HG02798 (cell line): ENCODE results near the gene ZER1.

Source experiments
- ATAC-seq: cut with Tn5 transposase; IDR thresholded peaks from one replicate; pipeline ENCODE4 v1.9.1; 2021; ENCODE audit warnings: mild to moderate bottlenecking; ENCODE audit not compliant: unreplicated experiment, poor library complexity

ZER1 gene

DNA sequence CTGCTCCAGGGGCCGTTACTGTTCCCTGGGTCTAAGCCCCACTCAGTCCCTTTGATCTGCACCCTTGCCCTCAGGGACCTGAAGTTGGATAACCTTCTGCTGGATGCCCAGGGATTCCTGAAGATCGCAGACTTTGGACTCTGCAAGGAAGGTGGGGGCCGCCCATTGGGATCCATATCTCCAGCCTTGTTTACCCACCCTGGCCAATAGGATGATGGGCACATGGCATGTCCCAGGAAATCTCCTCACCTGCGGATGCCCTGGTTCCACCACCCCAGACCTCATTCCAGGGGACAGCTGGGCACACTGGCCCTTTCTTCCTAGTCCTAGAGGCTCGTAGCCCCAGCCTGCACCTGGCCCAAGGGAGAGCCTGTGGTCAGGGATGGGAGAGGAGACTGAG, 53.3 kb downstream of the ZER1 start:
- no peak for ATAC-seq

DNA sequence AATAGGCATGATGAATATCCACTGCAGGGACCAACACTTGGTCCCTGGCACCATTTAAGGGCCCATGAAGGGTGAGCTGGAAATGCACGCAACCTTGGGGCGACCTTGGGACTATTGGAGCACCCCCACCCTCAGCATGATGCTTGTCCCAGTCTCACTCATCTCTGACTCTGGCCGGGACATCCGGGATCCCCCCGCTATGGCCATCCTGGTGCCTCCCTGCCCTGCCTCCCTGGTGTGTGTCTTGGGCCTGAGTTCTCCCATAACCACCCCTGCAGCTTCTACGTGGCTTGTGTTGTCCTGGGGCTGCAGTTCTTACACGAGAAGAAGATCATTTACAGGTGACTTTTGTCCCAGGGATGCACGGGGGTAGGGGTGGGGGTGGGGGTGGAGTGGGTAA, 53.7 kb downstream of the ZER1 start:
- ATAC-seq: no peak

DNA sequence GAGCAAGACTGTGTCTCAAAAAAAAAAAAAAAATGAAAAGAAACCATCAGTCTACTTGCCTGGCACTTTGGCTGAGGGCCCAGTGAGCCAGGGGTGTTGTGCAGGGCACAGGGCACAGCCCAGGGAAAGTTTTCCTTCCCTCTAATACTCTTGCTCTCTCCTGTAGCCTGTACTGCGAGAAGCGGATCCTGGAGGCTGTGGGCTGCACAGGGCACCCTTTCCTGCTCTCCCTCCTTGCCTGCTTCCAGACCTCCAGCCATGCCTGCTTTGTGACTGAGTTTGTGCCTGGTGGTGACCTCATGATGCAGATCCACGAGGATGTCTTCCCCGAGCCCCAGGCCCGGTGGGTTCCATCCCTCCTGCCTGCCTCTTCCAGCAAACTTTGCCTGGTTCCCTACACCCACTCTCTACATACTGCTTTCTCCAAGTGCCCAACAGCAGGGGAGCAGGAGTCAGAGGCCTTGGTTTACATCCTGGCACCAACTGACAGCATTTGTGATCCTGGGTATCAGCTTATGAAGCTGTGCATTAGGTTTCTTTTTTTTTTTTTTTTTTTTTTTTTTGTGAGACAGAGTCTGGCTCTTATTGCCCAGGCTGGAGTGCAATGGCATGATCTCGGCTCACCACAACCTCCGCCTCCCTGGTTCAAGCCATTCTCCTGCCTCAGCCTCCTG, 55.0 kb downstream of the ZER1 start:
- no peak for ATAC-seq

DNA sequence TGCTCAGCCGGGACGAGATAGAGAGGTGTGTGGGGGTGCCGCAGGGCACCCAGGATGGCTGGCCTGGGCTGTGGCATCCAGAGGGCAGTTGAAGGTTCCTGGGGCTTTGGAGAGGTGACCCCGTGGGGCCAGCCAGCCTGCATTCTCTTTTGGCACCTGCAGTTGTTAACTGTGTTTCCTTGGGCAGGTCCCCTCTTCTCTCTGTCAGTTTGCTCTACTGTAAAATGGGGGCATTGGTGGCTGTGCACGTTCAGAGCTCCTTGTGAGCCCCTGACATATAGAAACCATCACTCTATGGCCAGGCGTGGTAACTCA, 56.3 kb downstream of the ZER1 start:
- no peak for ATAC-seq

DNA sequence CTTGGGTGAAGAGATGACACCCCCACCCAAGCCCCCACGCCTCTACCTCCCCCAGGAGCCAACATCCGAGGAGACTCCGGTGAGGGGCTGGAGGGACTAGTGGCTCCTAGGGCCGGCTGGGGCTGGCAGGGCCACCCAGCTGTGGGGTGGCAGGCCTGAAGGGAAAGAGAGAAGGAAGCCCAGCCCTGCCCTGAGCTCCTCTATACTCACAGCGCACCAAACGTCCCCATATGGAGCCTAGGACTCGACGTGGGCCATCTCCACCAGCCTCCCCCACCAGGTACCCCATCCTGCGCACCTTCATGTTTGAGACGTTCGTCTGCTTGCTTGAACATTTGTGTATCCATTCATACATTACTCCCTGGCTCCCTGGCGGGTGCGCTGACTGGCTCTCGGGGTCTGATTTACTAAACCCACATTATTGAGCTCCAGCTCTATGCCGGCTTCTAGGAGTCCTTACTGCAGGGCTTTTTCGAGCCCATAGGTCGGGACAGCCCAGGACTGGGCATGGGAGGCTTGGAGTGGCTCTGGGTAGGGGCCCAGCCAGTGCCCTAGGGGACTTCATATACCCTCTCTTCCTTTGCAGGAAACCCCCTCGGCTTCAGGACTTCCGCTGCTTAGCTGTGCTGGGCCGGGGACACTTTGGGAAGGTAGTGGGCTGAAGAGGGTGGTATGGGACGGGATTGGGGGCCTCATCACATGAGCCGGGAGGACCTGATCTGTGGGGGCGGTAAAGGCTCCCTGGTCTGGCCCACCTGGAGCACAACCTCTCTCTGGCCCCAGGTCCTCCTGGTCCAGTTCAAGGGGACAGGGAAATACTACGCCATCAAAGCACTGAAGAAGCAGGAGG, 56.9 kb downstream of the ZER1 start:
- no peak for ATAC-seq

DNA sequence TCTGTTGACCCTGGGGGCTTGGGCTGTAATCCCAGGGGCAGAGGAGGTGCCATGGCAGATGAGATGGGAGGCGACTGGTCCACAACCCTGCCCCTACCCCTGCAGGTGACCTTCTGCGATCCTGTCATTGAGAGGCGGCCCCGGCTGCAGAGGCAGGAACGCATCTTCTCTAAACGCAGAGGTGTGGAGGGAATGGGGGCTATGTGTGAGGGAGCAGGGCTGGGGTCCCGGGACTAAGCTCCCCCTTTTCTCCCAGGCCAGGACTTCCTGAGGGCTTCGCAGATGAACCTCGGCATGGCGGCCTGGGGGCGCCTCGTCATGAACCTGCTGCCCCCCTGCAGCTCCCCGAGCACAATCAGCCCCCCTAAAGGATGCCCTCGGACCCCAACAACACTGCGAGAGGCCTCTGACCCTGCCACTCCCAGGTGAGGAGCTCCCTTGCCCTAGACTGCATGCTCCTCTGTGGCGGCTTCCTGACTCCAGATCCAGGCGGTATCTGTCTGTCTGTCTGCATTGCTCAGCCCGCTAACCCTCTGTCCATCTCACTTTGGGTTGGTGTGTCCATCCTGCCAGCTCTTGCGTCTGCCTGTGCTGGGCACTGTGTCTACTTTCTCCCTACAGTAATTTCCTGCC, 57.7 kb downstream of the ZER1 start:
- no peak for ATAC-seq

DNA sequence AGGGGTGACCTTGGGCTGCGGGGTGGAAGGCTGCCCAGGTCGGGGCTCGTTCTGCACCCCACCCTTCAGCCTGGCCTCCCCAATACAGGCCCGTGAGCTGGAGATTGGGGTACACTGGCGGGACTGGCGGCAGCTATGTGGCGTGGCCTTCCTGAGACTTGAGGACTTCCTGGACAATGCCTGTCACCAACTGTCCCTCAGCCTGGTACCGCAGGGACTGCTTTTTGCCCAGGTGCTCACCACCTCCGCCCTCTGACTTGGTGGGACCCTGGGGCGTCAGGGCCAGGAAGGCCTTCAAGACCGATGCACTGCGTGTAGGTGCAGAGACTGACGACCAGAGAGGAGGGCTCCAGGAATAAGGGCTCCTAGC, 58.3 kb downstream of the ZER1 start:
- ATAC-seq: no peak

DNA sequence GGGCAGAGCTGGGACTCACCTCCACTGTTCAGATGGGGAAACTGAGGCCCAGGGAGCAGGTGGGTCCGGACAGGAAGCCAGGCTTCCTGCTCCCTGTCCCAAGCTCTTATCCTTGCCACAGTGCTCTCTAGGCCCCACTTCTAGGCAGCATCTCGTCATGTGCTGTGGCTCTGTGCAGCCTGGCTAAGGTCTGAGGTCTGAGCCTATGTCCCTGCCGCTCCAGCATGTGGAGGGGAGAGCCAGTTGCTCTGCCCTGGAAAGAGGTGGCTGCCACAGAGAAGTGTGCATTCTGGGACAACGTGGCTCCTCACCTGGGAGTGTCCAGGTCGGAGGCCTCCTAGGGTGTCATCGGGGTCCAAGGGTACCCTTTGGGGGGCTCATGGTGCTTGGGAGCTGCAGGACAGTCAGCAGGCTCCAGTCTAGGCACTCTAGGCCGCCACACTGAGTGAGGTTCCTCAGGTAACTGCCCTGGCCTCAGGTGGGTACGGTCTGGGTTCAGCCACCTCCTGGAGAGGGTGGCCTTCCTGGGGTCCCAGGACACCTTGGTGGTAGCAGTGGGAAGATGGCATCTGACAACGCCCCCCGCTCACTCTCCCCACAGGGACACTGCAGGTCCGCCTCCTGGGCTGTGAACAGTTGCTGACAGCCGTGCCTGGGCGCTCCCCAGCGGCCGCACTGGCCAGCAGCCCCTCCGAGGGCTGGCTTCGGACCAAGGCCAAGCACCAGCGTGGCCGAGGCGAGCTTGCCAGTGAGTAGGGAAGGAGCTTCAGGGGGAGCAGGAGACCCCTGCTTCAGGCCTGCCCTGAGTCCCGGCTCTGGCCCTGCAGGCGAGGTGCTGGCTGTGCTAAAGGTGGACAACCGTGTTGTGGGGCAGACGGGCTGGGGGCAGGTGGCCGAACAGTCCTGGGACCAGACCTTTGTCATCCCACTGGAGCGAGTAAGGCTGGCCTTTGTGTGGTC, 59.0 kb downstream of the ZER1 start:
- ATAC-seq: no peak

DNA sequence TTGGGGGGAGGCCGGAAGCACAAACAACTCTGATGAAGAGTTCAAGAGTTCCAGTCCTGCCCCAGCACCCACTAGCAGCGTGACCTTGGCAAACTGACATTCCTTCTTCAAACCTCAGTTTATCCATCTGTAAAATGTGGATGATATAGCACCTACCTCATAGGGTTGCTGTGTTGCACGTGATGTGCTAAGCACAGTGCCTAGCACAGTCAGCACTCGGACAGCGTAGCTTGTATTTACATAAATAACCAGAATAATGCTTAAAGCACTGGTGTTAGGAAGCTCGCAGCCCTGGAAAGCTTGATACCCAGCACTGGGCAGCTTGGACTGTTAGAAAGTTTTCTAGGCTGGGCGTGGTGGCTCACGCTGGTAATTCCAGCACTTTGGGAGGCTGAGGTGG, 64.3 kb downstream of the ZER1 start:
- no peak for ATAC-seq

DNA sequence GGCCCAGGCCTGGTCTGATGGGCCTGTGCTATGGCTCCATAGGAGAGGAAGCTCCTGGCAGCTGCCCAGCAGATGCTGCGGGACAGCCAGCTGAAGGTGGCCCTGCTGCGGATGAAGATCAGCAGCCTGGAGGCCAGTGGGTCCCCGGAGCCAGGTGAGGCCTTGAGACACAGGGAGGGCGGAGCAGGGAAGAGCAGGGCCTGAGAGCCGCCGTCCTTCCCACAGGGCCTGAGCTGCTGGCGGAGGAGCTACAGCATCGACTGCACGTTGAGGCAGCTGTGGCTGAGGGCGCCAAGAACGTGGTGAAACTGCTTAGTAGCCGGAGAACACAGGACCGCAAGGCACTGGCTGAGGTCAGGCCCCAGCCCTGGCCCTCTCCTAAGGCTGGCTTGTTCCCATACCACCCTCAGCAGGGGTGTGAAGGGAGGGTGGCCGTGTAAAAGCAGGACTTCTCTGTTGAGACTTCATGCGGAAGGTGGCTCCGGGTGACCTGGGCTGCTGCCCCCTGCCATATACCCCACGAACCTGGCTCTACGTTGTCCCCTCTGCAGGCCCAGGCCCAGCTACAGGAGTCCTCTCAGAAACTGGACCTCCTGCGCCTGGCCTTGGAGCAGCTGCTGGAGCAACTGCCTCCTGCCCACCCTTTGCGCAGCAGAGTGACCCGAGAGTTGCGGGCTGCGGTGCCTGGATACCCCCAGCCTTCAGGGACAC, 64.9 kb downstream of the ZER1 start:
- ATAC-seq: no peak

DNA sequence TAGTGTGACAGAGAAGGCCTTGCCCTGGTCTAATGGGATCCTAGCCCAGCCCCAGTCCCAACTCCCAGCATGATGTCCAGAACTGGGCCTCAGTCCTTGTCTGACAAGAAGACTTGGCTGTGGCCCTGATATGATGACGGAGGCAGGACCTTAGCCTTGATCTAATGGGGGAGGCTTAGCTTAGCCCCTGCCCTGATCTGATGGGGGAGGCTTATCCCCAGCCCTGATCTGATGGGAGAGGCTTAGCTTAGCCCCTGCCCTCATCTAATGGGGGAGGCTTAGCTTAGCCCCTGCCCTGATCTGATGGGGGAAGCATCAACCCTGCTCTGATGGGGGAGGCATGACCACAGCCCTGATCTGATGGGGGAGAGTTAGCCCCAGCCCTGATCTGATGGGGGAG, 65.7 kb downstream of the ZER1 start:
- no peak for ATAC-seq

DNA sequence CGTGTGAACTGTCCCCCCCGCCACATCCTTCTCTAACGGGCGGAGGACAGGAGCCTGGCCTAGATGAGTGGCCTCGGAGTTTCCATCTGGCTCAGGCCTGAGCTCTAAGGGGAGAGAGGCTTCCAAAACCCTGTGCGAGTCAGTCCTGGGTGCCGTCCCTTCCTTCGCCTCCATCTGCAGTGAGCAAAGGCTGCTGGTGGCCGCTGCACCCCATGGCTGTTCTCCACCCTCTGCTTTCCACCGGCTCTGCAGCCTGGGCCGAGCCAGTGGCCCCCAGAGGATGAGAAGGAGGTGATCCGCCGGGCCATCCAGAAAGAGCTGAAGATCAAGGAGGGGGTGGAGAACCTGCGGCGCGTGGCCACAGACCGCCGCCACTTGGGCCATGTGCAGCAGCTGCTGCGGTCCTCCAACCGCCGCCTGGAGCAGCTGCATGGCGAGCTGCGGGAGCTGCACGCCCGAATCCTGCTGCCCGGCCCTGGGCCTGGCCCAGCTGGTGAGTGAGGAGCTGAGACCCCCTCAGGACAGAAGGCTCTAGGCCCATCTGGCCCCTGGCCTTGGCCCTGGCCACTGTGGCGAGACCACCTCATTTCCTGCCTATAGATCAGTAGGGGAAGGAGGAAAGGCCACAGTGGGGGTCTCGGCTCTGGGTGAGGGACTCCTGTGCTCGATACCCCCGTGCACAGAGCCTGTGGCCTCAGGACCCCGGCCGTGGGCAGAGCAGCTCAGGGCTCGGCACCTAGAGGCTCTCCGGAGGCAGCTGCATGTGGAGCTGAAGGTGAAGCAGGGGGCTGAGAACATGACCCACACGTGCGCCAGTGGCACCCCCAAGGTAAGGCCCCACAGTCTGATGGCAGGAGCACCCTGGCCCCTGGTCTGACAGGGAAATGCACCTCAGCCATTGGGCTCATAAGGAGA, 66.4 kb downstream of the ZER1 start:
- ATAC-seq: no peak

DNA sequence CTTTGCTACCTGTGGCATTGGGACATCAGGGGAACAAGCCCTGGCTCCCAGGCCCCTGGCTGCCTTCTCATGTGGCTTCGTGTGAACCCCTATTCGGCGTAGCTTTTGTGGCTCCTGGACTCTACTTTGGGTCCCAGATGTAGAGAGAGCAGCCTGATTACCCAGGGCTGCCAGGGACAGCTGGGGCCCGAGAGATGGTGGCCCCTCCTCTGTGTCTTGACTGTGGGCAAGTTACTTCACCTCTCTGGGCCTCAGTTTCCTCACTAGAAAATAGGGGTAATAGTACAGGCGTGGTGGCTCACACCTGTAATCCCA, 67.4 kb downstream of the ZER1 start:
- no peak for ATAC-seq

DNA sequence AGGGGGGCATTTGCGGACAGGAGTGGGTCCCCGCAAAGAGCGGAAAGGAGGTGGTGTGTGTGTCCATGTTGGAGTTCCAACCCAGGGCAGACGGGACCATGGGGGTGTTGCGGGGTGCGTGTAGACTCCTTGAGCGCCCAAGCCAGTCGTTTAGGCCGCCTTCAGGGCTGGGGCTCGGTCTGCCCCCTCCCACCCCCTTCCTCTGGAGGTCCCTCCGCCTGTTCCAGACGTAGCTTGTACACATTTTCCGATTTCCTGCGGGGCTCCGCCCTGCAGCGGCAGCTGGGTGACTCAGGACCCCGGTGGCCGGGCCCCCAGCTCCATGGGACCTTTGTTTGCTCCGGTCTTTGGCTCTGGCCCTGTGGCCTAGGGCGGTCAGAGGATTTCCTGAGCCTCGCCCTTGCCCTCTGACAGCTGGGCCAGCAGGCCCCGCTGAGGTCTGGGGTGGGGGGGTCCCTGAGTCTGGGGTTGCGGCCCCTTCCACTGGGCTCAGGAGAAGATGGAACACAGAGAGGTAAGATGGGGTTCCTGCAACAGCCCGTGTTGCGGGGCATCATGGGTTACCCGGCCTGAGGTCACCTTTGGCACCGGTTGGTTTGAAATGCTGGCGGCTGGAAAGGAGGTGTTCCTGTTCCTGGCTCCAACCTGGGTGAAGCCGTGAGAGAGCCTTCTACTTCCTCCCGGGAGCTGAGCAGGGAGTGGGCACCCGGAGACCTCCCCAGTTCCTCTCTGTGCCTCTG, 67.9 kb downstream of the ZER1 start:
- ATAC-seq: no peak

DNA sequence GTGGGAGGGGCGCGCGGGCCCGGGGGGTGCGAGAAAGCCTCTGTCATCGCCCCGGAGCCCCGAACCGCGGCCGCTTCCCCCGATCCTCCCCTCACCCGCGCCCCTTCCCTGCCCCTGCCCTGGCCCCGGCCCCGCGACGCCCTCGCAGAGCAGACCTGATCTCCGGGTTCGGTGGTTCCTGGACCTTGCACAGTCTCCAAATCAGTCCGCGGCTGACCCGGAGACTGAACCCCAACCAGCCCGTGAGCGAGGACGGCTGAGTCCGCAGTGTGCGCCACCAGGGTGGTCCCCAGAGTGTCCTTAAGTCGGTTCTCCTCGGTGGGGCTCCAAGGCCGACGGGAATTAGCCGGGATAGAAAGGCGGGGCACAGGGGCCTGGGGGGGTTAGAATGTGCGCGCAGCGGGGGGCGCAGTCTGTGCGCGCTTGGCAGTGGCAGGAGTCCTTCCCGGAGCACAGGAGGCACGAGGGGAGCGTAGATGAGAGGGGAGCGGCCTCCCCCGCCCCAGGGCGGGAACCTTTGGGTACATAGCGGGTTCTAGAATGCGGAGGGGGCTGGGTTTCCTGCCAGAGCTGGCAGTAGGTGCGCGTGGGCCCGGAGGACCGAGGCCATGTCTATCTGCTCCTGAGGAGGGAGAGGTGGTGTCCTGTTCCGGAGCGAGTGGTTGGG, 68.6 kb downstream of the ZER1 start:
- ATAC-seq: peak; percentile 15

DNA sequence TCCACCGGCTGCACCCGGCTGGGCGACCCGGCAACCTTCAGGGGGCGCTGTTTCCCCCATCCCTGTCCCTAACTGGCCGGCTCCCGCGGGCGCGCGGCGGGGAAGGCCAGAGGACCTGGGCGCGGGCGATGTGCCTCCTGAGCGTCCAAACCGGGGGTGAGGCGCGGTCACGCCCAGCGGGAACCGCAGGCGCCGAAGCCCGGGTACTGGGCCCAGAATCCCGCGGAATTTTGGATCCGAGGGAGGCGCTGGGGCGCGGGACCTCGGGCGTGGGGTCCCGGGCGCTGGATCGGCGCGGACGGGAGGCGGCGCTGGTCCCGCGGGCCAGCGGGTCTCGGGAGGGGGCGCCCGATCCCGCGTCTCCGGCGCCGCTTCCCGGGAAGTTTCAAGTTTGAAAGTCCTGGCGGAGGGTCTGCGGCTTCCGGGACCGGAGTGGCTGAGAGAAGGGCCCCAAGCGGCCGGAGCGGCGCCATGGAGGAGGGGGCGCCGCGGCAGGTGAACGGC, 69.2 kb downstream of the ZER1 start, which contains the start of gene PKN3:
TSS of gene PKN3 (plus strand) at position 59 of the 504 bp plus-strand sequence. CDS start at position 472, 413 bp downstream.
- peak; percentile 82 for ATAC-seq

DNA sequence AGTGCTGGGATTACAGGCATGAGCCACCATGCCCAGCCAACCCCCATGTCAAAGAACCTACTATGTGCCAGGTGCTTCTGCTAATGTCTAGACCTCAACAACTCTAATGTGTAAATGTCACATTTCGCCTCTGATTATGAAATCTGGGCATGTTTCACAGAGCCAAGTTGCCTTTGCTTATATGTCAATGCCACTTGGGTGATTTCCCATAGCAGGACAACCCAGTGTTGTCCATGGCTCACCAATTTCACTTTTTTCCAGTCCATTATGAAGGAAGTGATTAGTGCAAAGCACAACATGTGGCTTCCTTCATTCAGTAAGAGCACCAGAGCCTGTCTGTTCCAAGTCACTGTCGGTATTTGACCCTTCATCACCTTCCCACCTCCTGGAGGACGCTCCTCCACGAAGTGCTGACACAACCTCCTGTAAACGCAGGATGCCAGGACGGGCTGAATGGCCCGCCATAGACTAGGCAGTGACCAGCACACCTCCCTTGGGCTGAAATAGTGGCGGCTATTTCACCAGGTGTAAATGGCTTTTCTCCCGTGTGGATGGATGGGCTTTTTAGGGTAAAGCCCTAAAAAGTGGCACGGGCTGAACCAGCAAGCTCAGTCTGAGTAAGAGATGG, 70.4 kb downstream of the ZER1 start:
- no peak for ATAC-seq
